ENCODE results near the gene KLRK1.
"Not testable (repeated sequence)": the region's sequence is repeated elsewhere in the genome, so short reads cannot be mapped to it uniquely, and the experiment has no call there.

KLRK1 gene

DNA sequence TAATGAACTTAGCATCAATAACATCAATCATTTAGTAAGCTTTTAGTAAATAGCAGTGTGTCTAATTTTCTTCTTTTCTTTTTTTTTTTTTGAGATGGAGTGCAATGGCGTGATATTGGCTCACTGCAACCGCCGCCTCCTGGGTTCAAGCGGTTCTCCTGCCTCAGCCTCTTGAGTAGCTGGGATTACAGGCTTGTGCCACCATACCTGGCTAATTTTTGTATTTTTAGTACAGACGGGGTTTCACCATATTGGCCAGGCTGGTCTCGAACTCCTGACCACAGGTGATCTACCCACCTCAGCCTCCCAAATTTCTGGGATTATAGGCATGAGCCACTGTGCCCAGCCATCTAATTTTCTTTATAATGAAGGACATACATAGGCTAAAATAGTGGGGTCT, 2.3 kb downstream of the KLRK1 start:
- not testable (repeated sequence) for DNase-seq

DNA sequence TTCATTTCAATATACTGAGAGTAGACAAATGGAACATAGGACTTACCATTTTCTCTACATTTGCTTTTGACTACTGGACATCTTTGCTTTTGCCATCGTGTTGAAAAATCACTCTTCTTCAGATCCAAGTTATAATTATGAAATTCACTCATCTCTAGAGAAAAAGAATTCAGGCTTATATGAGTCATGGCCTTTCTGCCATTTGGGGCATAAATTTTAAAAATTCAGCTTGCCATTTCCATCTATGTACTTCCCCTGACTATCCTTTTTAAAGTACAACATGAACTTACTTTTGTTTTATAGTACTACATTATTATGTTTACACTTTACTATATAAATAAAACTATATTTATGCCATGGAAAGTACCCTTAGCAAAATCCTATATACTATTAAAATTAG, 3.0 kb downstream of the KLRK1 start:
- no peak for DNase-seq

DNA sequence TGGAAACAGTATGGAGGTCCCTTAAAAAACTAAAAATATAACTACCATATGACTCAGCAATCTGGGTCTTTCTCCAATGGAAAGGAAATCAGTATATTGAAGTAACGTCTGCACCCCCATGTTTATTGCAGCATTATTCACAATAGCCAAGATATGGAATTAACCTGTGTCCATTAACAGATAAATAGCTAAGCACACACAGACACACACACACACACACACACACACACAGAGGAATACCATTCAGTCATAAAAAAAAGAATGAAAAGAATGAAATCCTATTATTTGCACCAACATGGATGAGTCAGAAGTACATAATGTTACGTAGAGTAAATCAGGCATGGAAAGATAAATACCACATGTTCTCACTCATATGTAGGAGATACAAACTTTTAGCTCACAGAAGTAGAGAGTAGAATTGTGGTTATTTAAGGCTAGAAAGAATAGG, 4.7 kb downstream of the KLRK1 start:
- no peak for DNase-seq

DNA sequence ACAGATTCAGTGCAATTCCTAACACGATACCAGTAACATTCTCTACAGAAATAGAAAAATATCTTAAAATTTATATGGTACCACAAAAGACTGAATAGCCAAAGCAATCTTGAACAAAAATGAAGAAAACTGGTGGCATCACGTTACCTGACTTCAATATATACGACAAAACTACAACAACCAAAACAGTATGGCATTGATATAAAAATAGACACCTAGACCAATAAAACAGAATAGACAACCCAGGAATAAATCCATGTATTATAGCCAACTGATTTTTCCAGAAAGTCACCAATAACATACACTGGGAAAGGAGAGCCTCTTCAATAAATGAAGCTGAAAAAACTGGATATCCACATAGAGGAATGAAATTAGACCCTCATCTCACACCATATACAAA, 5.7 kb downstream of the KLRK1 start:
- no peak for DNase-seq

DNA sequence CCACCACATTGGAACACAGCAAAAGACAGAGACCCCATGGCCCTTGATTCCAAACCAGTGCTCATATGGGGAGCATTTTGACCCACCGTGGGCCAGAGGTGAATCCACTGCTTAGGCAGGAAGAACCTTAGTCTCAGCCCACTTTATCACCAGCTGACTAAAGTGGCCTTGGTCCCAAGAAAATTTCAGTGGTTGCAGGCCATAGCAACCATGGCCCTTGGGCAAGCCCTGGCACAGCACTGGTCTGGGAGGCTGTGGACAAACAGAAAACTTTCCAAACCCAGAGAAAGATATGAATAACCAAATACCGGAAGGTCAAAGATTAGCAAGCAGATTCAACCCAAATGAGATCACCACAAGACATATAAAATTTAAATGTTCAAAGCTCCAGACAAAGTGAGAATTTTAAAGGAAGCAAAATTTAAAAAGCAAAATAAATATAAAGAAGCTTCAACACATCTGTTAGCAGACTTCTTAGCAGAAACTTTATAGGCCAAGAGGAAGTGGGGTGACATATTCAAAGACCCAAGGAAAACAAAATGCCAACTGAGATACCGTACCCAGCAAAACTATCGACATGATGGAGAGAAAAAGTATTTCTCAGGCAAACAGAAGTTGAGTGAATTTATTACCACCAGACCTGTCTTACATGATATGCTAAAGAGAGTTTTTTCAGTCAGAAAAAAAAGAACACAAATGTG, 7.8 kb downstream of the KLRK1 start:
- DNase-seq: no peak

DNA sequence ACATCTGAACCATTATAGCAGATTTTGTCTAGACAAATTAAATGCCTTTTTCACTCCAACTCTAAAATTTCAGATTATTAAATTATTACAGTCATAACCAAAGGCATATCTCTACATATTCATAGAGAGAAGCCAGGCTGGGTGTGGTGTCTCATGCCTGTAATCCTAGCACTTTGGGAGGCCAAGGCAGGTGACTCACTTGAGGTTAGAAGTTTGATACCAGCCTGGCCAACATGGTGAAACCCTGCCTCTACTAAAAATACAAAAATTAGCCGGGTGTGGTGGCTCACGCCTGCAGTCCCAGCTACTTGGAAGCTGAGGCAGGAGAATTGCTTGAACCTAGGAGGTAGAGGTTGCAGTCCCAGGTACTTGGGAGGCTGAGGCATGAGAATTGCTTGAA, 11.1 kb downstream of the KLRK1 start:
- not testable (repeated sequence) for DNase-seq

DNA sequence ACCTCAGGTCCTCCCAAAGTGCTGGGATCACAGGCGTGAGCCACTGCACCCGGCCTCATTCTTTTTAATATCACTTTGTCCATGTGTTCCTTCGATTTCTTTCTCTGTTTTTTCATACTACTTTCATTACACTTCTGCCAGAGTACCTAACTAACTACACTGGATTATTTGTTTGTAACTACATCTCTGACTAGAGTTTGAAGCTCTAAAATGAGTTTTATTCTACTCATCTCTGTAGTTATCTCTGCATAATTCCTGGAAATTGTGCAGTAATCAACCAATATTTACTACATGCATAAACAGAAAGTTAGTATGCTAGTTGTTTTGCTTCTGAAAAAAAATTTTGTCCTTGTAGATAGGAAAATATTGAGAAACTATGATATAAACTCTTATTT, 15.2 kb downstream of the KLRK1 start:
- no peak for DNase-seq

DNA sequence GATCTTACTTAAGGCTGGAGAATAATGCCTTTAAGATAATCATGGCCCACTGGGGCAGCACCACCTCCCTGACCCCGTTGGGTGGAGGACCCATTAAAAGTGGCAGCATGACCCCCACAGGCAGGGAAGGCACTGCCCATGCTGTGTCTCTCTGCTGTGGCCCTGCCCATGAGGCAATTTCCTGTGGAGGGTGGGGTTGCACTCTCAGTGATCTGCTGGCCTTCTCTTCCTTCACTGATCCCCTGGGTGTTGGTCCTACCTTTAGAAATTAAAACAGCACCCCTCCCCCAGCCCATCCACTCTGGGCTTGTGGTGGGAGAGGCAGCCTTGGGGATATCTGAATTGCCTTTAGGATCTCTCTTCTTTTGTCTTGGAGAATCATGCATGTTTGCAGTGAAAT, 17.3 kb downstream of the KLRK1 start:
- no peak for DNase-seq

DNA sequence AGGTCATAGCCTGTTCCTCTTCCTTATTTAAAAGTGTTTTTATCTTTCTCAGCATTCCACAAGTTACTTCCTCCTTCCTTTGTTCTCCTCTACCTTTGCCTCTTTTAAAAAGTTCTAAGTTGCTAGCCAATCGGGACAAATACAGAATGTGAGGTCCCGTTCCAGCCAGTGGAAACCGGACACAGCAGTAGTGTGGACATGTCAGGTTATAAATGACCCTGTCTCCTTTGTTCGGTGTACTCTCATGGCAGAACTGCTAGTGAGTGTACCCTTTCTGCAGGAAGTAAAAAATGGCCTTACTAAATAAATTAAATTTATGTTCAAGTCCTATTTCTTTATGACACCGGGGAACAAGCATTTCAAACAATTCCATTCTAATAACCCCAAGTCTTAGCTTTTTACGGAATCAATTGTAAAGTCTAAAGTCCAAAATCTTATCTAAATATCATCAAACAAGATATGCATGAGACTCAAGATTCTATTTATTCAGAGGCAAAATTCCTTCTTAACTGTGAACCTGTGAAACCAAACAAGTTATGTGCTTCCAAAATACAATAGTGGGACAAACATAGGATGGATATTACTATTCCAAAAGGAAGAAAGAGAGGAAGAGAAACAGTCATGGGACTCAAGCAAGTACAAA, 17.8 kb downstream of the KLRK1 start:
- not testable (repeated sequence) for DNase-seq

DNA sequence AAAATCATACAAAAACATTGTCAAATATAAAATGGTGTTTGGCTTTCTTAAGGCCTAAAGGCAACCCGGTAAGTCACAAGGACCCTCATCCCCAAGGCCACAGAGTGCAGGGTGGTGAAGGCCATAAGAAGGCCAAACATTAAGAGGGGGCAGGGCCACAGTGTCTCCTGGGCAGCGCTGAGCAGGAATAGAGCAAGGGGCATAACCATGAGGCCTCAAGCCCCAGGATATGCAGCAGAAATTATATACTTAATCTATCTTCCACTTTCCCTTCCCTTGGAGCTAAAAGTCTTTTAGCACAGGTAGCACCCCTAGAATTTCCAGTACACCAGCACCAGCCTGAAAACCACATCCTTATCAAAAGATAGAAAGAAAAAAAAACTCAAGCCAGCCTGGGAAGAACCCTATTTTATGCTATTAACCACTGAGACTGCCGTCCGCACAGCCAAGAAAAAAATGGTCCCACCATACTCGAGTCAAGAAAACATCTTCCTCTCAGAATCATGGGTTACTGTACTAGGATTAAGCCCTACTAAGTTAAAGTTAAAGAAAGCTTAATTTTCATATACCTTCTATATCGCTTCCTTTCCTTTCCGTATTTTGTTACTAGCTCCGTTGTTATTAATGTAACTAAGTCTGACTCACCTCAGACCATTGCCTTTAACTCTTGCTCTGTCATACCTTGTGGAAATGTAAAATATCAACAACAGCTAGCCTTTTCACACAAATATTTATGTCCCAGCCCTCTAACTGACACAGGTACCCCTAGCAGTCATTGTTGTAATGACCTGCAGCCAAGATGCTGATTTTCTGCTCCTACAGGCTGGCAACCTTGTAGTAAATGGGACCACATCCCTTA, 20.1 kb downstream of the KLRK1 start:
- DNase-seq: no peak

DNA sequence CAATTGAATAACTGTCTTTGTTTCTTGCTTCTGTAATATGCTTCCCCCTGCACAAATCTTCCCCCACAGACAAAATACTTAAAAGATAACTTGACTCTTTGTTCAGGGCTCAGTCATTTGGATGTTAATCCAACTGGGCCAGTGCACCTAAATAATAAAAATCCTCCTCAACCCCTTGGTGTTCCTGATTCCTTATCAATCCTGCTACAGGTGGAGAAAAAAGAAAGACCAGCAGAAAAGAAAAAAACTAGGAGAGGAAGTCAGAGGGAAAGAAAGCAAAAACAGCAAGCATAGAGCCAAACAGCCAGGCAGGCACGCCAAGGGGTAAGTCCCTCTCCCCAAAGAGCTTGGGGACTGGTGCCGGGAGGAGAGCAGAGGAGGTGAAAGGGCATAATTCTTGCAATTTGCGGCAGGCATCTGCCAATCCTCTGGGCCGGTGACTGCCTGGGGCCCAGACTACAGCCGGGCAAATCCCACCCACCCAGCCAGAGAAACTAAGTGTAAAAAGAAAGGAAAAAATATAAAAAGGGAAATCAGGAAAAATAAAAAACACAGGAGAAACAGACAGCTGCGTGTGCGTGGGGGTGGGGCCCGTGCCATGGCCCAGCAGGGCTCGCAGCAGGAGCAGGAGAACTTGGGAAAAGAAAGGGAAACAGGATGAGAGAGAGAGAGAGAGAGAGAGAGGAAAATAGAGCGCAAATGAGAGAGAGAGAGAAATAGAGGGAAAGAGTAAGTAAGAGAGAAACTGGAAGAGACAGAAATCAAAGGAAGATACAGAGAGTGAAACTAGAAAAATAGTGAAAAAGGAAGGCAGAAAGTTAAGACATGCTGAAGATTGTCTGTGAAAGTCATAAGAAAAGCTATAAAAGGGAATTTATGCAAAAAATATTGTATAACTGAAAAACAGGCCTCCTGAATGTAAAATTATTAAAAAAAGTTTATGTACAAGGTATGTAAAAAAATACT, 21.4 kb downstream of the KLRK1 start:
- no peak for DNase-seq

DNA sequence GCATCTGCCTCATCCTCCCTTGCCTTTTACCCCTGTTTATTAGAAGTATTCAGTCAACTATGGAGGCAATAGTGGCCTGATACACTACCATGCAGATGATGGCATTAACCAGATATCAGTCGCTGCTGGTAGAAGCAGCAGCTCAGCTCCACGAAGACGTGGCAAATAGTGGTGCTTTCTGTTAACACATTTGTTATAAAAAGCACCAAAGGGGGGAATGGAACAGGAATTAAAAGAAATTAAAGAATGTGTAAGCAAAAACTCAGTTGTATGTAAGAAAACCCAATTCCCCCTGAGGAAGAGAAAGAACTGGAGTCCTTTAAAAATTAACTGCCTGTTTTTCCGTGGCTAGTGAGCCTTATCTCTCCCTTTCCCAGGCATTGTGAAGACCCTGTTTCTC, 22.1 kb downstream of the KLRK1 start:
- not testable (repeated sequence) for DNase-seq

DNA sequence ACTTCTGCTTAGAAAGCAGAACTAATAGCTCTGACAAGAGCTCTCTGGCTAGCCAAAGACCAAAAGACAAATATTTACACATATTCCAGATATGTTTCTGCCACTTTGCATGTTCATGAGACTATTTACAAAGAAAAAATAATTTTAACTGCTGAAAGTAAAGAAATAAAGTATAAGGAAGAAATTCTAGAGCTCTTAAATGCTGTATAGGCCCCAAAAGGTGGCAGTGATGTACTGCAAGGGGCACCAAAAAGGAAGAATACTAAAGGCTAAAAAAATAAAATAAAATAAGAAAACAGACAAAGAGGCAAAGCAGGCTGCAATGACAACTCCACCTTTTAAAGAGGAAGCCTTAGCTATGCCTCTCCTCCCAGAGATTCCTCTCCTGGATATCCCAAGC, 23.0 kb downstream of the KLRK1 start:
- DNase-seq: no peak

DNA sequence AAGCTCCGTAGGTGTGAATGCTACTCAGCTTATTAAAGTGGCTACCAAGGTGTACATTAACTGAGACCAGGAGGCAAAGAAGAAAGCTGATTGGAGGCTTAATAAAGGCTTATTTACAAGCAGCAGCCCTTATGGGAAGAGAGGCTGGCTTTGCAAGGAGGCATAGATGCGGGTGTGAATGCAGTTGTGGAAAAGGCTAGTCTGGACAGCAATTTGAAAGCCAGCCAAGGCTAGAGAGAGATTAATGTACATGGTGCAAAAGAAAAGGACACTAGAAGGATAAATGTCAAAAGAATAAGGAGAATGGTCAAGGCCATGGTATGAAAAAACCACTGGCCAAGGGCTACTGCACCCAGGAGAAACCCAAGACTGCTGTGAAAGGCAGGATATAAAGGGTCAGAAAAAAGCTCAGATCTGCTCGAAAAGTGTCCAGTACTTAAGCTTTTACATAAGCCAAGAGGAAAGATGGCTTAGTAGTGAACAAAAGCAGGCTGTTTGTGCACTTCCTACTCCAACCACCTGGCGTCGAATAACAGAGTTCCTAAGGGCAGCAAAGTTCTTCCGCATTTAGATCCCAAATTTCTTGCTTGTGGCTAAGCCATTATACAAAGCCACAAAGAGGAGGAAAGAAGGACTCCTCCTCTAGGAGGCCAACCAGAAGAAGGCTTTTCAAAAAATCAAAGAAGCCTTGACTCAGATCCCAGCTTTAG, 24.0 kb downstream of the KLRK1 start:
- DNase-seq: no peak

DNA sequence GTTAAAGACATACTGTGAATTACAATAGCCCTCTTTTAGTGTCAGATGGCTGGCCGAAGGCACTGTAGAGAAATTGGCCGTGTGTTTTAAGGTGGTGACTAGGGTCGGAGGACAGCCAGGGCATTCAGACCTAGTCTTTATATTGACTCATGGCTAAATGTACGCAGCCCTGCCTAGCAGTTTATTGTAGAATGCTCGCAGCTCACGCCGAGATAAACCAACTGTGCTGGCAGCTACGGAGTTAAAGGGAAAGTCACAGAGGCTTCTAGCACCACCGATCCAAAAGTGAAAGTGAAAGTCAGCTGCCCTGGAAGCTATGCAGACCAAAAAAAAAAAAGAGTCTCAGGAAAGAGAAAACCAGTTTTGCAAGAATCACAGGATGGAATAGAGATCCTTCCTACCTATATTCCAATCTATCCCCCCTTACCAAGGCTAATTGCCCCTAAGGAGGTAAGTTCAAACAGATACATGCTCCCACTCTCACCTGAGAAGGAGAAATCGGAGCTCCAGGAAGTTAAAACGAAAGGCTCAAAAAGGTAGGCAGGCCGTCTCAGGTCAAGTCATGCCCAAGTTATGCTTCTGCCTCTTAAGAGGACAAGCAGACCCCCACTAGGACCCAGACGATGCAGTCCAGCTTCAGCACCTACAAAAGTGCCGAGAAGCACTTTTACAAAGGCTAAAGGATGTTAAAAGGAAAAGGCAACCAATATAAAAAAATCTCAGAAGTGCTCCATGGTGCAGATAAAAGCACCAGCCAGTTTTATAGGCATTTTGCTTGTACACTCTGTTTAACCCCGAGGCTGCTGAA, 24.8 kb downstream of the KLRK1 start:
- DNase-seq: peak; percentile 9

DNA sequence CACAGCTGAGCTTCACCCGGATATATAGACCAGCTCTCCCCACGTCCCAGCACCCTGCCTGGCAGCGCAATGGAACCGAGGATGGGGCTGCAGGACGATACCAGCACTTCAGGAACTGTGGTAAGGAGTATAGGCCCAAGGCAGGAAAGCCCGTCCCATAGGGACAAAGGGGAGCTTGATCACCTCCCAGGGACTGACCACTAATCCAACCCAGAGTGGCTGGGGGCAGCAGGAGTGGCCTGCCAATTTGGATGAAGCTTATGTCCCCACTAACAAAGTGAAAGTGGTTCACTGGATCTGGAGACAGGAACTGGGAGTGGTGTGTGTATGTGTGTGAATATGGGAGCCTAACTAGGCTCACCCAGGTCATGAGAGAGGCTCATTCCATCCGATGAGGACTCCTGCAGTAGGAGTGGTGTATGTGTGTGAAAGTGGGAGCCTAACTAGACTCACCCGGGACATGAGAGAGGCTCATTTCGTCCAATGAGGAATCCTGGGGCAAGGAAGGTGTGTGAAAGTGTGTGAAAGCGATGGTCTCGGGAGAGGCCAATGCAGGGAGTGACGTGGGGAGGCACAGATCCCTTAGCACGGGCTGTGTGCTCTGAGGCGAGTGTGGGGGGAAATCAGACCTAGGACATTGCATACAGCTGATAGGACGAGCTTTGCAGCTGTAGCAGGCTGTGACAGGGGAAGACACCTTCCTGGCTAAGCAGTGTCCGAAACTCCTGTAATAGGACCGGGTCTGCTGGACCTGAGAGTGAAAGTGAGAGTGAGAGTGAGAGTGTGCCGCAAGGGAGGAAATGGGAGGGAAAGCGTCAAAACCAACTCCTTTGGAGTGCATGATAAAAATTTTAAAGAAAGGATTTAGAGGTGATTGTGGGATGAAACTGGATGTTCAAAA, 25.7 kb downstream of the KLRK1 start:
- DNase-seq: no peak

DNA sequence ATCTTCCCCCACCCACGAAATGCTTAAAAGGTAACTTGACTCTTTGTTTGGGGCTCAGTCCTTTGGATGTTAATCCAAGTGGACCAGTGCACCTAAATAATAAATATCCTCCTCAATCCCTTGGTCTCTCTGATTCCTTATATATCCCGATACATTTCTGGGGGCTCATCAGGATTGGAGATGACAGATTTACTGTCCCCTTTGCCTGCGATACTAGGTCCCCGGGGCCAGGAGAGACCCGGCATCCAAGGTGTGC, 26.3 kb downstream of the KLRK1 start:
- DNase-seq: no peak

DNA sequence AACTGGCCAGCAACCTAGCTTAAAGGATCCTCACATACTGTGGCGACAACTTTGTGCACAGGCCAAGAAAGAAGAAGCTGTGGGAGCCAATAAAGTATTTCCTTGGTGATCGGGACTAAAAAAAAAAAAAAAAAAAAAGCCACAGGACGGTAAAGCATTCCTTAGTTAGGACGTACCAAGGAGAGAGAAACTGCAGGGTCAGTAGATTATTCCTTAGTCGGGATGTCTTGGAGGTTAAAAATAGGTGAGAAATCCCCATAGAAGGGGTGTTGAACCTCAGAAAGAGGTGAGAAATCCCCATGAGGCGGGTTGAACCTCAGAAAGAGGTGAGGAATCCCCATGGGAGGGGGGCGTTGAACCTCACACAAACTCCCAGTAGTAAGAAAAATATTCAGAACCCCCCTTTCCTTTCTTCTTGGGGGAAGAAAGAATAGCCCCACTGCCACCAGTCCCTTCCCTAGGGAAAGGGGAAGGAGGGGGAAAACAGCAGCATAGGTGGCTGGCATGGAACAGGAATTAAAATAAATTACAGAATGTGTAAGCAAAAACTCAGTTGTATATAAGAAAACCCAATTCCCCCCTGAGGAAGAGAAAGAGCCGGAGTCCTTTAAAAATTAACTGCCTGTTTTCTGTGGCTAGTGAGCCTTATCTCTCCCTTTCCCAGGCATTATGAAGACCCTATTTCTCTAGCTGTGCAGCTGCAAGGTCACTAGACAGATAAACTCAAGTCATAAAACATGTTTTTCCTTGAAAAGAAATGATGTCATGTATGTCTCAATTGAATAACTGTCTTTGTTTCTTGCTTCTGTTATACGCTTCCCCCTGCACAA, 26.8 kb downstream of the KLRK1 start:
- no peak for DNase-seq

DNA sequence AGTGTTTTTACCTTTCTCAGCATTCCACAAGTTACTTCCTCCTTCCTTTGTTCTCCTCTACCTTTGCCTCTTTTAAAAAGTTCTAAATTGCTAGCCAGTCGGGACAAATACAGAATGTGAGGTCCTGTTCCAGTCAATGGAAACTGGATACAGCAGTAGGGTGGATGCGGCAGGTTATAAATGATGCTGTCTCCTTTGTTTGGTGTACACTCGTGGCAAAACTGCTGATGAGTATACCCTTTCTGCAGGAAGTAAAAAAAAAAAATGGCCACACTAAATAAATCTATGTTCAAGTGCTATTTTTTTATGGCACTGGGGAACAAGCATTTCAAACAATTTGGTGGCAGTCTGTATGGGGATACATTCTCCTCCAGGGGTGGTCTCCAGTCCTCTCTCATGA, 27.5 kb downstream of the KLRK1 start:
- DNase-seq: no peak
